Suppressor macrophage treated with lipopolysaccharide for 4 hours (primary cell): ENCODE data around the gene PYGB.

Experiments used
- DNase-seq: peaks from one replicate; pipeline ENCODE4 v3.0.0-alpha.2; 2020

PYGB gene

GRCh38 chr20:25271486-25272222, 23.8 kb downstream of the PYGB start:
- no peak for DNase-seq

GRCh38 chr20:25272223-25273000, 24.5 kb downstream of the PYGB start:
- no peak for DNase-seq

GRCh38 chr20:25273046-25273445, 25.2 kb downstream of the PYGB start:
- DNase-seq: no peak

- DNase-seq: no peak
Observed at GRCh38 chr20:25273541-25274358, 25.9 kb downstream of the PYGB start.

- DNase-seq: no peak
Observed at GRCh38 chr20:25274481-25274880, 26.6 kb downstream of the PYGB start.

- DNase-seq: no peak
Observed at GRCh38 chr20:25274891-25275812, 27.3 kb downstream of the PYGB start.

GRCh38 chr20:25275813-25276532, 28.1 kb downstream of the PYGB start:
- no peak for DNase-seq

GRCh38 chr20:25276533-25277050, 28.7 kb downstream of the PYGB start:
- no peak for DNase-seq

- DNase-seq: no peak
Observed at GRCh38 chr20:25277051-25277801, 29.3 kb downstream of the PYGB start.

- DNase-seq: no peak
Observed at GRCh38 chr20:25277941-25278521, 30.1 kb downstream of the PYGB start.

- no peak for DNase-seq
Observed at GRCh38 chr20:25278636-25279361, 30.9 kb downstream of the PYGB start.

GRCh38 chr20:25279403-25279802, 31.5 kb downstream of the PYGB start:
- DNase-seq: no peak

GRCh38 chr20:25280051-25280573, 32.2 kb downstream of the PYGB start:
- DNase-seq: no peak

GRCh38 chr20:25280574-25281535, 33.0 kb downstream of the PYGB start:
- DNase-seq: no peak

- no peak for DNase-seq
Observed at GRCh38 chr20:25281541-25281991, 33.7 kb downstream of the PYGB start.

- DNase-seq: no peak
Observed at GRCh38 chr20:25282034-25282781, 34.3 kb downstream of the PYGB start.

- DNase-seq: no peak
Observed at GRCh38 chr20:25282796-25283195, 34.9 kb downstream of the PYGB start.
